Rectal smooth muscle tissue (tissue), 1 donor: ENCODE results near the gene RMND5B.

Experiments
- H3K27ac ChIP-seq: one replicate; pipeline ENCODE4 v1.7.0; 2013; ENCODE audit warnings: low read depth, low read length, inconsistent platforms
- H3K27me3 ChIP-seq: one replicate; pipeline ENCODE4 v1.7.0; 2013; ENCODE audit warnings: low read length; ENCODE audit not compliant: control insufficient read depth, insufficient read depth
- H3K36me3 ChIP-seq: one replicate; pipeline ENCODE4 v1.7.0; 2013; ENCODE audit warnings: low read length; ENCODE audit not compliant: control insufficient read depth, insufficient read depth
- H3K4me1 ChIP-seq: one replicate; pipeline ENCODE4 v1.7.0; 2013; ENCODE audit warnings: low read length; ENCODE audit not compliant: control insufficient read depth, insufficient read depth
- H3K4me3 ChIP-seq: one replicate; pipeline ENCODE4 v1.7.0; 2013; ENCODE audit warnings: low read length
- H3K9ac ChIP-seq: one replicate; pipeline ENCODE4 v1.7.0; 2013; ENCODE audit warnings: low read length

The RMND5B gene

GRCh38 chr5:178115814-178116142 lies 15.0 kb upstream of the RMND5B start:
- Histone ChIP-seq H3K36me3 (no peaks in the 10 kb centered on the region), H3K4me1 (peaks cover 2% of the 10 kb centered on the region), H3K27ac (no peak overlapping the region), H3K4me3 (no peak overlapping the region), H3K27me3 (peaks cover 2% of the 10 kb centered on the region), H3K9ac (no peak overlapping the region)

DNA sequence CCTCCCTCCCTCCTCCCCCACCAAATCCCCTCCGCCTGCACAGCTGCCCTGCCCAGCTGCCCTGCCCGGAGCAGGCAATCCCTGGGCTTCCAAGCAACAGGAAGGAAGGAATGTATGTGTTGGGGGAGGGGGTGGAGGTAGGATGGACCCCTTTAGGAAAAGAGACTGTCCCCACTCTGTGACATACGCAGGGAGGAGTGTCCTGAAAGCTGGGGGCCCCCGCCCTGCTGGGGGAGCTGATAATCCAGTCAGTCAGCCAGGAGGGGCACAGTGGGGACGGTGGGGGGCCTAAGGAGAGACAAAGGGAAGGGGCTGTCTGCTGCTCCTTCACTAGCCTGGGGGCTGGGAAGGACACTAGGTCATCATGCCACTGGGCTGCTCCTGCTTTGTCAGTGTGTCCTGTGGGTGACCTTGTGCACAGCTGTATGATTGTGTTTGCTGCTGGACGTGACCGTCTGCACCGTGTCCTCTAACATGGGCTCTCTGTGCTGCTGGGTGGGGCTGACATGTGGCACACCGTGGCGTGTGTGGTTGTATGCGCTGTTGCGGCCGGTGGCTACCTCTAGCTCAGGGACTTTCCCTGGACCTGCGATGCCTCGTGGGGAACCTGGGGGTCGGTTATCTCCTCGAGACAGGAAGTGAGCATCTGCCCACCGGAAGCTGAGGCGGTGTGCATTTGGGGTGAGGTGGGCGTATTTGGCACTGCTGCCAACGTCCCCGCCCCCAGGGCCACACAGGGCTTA lies 14.5 kb upstream of the RMND5B start:
- Histone ChIP-seq H3K27me3 (peaks cover 2% of the 10 kb centered on the region), H3K9ac (no peak overlapping the region), H3K4me3 (no peak overlapping the region), H3K36me3 (no peaks in the 10 kb centered on the region), H3K27ac (no peak overlapping the region), H3K4me1 (peaks cover 3% of the 10 kb centered on the region)

- Histone ChIP-seq H3K4me1 (peaks cover 14% of the 10 kb centered on the region), H3K36me3 (no peaks in the 10 kb centered on the region), H3K27ac (no peak overlapping the region), H3K9ac (no peak overlapping the region), H3K4me3 (no peak overlapping the region), H3K27me3 (peaks cover 2% of the 10 kb centered on the region)
These were observed 12.7 kb upstream of the RMND5B start for GRCh38 chr5:178117923-178118701.

- H3K36me3 ChIP-seq = no peaks in the 10 kb centered on the region
- H3K9ac ChIP-seq = no peak overlapping the region
- H3K4me3 ChIP-seq = no peak overlapping the region
- no peaks in the 10 kb centered on the region for H3K27me3 ChIP-seq
- peaks cover 13% of the 10 kb centered on the region for H3K4me1 ChIP-seq
- no peak overlapping the region for H3K27ac ChIP-seq
These were observed 10.8 kb upstream of the RMND5B start for GRCh38 chr5:178119915-178120606.

- Histone ChIP-seq H3K27me3 (no peaks in the 10 kb centered on the region), H3K4me1 (peaks cover 13% of the 10 kb centered on the region), H3K27ac (peak overlapping the region; percentile 17), H3K4me3 (peak overlapping the region; percentile 66), H3K36me3 (no peaks in the 10 kb centered on the region), H3K9ac (no peak overlapping the region)
These were observed 10.0 kb upstream of the RMND5B start for GRCh38 chr5:178120607-178121357.

GRCh38 chr5:178121391-178122276 lies 9.2 kb upstream of the RMND5B start:
- no peak overlapping the region for H3K9ac ChIP-seq
- peak overlapping the region; percentile 66 for H3K4me3 ChIP-seq
- peak overlapping the region; percentile 17 for H3K27ac ChIP-seq

GRCh38 chr5:178122346-178122745 lies 8.5 kb upstream of the RMND5B start:
- H3K36me3 ChIP-seq = no peaks in the 10 kb centered on the region
- no peaks in the 10 kb centered on the region for H3K27me3 ChIP-seq
- H3K4me3 ChIP-seq = no peak overlapping the region
- no peak overlapping the region for H3K27ac ChIP-seq
- H3K9ac ChIP-seq = no peak overlapping the region
- H3K4me1 ChIP-seq = peaks cover 13% of the 10 kb centered on the region

More at GRCh38 chr5:178121391-178122276, 9.2 kb upstream of the RMND5B start:
- Histone ChIP-seq H3K27me3 (no peaks in the 10 kb centered on the region), H3K36me3 (no peaks in the 10 kb centered on the region), H3K4me1 (peaks cover 13% of the 10 kb centered on the region)

- no peak overlapping the region for H3K27ac ChIP-seq
- H3K9ac ChIP-seq = no peak overlapping the region
- H3K4me3 ChIP-seq = no peak overlapping the region
- no peaks in the 10 kb centered on the region for H3K27me3 ChIP-seq
- no peaks in the 10 kb centered on the region for H3K36me3 ChIP-seq
- H3K4me1 ChIP-seq = peaks cover 13% of the 10 kb centered on the region
These were observed 7.5 kb upstream of the RMND5B start for GRCh38 chr5:178123094-178123965.

GRCh38 chr5:178123966-178124925 lies 6.6 kb upstream of the RMND5B start:
- H3K4me3 ChIP-seq = no peak overlapping the region
- H3K9ac ChIP-seq = no peak overlapping the region
- no peak overlapping the region for H3K27ac ChIP-seq
- H3K36me3 ChIP-seq = no peaks in the 10 kb centered on the region
- peaks cover 13% of the 10 kb centered on the region for H3K4me1 ChIP-seq
- no peaks in the 10 kb centered on the region for H3K27me3 ChIP-seq

DNA sequence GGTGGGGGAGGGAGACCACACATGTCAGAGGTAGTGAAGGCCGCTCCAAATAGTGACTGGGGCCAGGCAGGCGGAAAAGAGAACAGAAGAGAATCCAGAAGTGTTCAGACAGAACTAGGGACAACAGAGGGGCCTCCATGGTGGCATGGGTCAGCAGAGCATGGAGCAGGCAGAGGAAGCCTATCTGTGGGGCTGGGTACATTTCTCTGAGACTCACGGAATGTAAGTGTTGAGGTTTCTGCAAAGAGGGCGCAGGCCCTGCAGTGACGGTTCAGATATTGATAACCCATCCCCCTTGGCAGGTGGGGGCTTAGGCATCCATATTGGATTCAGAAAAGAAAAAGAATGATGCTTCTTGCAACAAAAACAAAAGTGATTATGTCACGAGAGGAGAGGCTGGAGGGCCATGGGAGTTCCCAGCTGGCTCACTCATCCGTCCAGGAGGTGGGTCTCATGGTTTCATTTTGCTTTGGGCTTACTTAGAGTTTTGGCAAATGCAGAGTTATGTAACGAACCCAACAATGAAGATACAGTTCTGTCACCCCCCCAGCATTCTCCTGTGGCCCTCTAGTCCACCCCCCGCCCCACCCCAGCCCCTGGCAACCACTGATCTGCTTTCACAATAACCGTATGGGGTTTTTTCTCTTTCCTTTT lies 5.4 kb upstream of the RMND5B start:
- H3K4me1 ChIP-seq = peaks cover 13% of the 10 kb centered on the region

More for the DNA sequence above, 5.4 kb upstream of the RMND5B start:
- H3K36me3 ChIP-seq = no peaks in the 10 kb centered on the region
- H3K27ac ChIP-seq = no peak overlapping the region
- H3K4me3 ChIP-seq = no peak overlapping the region
- no peak overlapping the region for H3K9ac ChIP-seq
- H3K27me3 ChIP-seq = no peaks in the 10 kb centered on the region
